HG03196 (cell line): ENCODE data around the gene ENHO.

Experiments
- ATAC-seq: cut with Tn5 transposase; IDR thresholded peaks from one replicate; pipeline ENCODE4 v1.9.1; 2021; ENCODE audit not compliant: unreplicated experiment

Gene ENHO

DNA sequence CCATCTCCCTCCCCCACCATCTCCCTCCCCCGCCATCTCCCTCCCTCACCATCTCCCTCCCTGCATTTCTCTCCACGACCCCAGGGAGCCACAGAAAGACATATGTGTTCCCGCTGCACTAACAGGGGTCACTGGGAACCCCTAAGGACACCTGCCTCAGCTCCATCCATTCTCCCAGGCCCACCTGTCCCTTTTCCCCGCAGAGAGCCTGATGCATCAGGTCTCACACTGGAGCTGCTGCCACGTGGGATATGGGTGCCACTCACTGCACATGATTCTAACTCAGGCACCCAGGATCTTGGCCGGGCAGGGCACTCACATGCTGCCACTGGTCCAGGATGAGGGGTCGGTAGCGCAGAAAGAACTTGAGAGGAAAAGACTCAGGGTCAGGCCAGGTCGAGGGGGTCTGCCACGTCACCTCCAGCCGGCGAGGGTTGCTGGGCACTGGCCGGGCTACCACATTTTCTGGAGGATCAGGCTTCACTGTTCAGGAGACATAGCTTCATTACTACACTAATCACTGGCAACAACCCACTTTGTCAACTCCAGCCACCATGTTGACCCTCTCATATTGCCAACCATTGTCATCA lies 33.2 kb upstream of the ENHO start:
- ATAC-seq: no peak

DNA sequence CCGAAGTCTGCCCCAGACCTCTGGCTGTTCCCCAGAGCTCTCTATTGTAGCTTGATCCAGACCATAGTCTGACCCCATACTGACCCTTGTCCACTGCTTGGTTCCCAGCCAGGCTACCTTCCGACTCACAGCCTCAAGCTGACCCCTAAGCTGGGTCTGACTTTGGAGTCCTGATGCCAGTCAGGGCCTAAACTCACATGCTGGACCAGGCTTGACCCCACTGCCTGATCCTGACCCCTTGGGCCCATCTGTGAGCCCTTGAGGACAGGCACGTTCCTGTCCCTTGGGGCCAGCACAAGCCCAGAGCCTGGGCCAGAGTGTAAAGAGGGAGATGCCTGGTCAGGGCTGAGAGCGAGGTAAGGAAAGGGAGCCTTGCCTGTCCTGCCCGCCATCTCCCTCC lies 32.7 kb upstream of the ENHO start:
- ATAC-seq: no peak

DNA sequence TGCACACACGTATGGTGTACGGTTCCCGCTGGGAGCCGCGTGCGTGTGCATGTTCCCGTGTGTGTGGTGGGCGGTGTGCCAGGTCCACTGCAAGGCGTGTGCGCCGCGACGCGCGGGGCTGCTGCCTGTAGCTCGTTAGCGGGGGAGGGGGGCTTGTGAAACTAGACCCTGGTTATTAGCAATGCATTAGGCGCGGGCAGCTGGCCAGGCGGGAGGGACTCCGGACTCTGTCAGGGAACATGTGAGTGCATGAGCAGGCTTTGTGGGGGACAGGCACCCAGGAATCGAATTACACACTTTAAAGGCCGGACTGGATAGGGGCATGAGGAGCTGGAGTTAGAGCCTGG lies 32.2 kb upstream of the ENHO start:
- no peak for ATAC-seq

DNA sequence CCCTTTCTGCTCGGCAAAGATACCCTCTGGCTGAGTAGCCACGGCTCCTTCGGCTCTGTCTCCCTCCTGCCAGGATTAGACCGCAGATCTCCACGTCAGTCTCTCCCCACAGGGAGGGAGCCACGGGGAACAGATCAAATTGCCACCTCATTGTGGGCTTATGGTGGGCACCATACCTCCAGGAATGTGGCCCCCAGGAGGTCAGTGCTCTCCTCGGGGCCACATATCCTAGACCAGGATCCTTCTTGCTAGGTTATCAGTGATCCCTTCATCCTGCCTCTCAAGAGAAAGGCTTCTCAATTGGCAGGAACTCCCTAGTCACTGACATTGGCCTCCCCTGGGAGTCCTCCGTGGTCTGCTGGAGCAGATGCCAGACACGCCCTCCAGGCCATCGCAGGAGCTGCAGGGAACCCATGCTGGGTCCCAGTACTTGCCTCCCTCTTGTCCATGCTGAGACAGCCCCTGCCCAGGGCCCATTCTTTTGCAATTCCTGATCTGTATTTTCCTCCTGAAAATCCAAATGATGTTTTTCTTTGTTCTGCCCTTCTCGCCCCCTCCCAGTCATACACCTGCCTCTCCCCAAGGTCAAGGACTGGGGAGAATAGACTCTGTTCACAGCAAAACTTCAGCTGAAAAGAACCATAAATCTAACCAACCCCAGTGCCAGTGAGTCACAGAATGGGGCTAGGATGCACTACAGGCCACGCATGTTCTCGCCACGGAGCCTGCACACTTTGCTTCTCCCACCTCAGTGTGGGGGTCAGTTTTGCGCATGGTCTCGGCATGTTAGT lies 31.6 kb upstream of the ENHO start:
- ATAC-seq: no peak

DNA sequence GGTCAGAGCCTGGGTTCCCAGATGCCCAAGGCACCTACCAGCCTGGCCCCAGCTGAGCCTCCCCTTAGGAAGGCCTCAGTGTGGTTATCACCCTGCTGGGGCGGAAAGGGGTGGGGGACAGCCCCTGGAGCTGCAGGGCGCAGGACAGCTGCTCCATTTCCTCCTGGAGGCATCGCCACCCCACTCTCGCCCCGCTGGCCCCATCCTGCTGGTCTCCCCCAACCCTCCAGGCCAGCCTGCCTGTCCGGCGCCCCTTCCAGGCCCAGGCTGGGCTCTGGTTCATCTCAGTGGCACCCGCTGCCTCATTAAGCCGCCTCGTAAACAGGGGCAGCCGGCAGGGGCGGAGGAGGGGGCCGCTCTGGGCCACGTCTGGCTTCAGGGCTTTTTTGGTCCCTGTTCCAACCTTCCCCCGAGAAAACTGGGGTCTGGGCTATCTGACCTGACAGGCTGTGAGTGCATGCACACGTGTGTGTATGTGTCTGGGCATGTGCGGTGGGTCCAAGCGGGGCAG lies 30.8 kb upstream of the ENHO start:
- no peak for ATAC-seq

DNA sequence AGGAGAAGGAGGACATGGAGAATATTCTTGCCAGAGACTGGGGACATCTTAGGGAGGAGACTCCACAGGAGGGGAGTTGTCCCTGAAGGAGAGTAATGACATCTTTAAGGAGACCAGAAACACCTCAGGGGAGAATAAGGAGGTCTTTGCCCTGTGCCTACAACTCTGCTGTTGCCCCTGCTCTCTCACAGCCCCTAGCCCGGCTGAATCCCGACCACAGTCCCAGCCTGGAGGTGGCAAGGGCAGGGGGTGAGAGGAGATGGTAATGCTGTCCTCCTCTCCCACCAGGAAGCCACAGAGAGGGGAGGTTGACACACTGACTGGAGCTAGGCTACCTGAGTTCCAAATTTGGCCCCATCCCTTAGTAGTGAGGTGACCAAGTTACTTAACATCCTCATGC lies 30.2 kb upstream of the ENHO start:
- no peak for ATAC-seq

DNA sequence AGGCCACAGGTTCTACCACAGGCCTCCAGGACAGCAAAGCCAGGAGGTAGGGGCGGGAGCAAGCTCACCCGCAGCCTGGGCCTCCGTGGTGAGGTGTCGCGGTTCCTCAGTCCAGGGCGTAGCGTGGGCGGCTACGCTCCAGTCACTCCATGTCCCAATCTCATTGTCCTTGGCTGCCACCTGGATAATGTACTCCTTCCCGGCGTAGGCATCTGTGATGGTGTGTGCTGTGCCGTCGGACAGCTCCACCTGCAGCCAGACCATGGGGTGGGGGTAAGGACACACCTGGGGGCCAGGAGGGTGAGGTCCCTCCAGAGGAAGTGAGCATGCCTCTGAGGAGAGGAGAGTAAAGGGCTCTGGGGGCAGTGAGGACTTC lies 29.8 kb upstream of the ENHO start:
- ATAC-seq: no peak

DNA sequence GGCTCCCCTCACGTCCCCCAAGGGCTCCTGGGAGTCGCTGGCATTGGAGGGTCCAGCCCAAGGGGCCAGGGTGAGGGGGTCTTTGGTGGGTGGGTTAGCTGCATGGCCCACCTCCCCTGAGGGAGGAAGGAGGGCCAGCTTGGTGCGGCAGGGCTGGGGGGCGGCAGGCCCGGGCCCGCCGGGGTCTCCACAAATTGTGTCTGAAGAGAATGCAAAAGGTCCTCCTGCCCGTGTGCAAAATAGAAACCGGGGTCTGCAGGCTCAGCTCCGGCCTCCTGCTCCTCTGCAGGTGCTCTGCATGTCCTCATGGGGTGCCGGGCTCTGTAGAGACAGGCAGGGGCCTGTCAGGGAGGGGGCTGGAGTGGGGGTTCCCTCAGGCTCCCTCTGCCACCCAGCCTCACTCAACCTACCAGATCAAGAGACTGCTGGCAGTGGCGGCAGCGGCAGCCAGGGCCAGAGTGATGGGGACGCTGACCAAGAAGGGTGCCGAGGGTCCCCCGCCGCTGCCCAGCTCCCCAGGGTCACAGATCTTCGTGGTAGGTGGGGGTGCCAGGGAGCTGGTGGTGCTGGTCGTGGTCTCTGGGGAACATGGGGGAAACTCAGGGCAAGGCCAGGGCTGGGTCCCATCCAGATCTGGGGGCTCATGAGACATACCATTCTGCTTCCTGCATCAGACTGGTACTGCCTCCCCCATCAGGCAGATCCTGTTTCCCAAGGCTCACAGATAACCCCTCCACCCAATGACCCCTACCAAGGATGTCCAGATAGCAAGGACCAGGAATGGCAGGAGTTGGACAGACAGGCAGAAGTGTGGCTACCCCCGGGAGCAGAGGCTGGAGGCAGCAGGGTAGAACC lies 29.2 kb upstream of the ENHO start:
- no peak for ATAC-seq

DNA sequence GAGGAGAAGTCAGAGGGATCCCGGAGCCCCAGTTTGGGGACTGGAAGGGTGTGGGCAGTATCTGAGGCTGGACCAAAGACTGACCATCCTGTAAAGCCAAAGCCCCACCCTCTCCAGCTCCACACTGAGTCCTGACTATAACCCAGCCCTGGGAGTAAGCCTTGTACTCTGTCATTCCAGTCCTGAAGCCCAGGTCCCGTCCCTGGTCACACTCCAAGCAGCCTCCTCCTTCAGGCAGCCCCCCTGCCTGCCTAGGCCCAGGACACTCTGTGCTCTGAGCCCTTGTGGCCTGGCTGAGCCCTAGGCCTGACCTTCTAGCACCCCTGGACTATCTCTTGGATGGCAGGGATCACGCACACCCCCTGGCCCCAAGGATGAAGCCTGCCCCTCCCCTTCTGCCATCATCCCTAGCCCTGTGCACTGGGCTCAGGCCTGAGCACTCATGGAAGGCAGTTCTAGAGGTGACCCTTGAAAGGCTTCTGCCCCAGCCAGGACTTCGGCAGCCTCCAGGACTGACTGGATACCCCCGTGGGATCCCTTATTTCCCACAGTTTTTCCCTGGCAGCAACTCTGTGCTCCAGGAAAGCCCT lies 28.0 kb upstream of the ENHO start:
- no peak for ATAC-seq

DNA sequence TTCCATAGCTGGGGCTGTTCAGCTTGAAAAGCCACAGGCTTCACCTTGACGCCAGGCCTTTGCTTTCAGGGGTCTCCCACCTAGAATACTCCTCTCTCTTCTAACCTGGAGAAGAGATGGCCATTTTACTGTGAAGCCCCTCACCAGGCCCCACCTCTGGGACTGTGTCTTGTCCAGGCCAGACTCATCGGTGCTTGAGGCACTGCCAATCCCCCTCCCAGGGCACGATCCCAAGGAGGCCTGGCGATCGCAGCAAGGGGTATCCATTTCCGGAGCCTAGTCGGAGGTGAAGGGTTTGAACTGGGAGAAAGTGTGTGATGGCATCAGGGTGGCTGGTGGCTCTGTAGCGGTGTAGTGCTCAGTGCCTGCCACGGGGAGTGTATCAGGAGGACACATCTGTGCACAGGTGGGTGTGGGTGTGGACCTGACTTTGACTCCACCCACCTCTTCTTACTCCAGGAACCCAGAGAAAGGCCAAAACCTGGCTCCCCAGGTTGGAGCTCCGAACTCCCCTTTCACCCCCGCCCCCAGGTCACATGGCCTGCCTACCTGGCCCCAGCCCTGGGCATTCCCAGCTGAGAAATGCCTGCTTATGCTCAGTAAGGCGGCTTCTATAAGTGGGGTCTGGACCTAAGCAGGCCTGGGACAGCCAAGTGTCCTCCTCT lies 27.4 kb upstream of the ENHO start:
- ATAC-seq: no peak

DNA sequence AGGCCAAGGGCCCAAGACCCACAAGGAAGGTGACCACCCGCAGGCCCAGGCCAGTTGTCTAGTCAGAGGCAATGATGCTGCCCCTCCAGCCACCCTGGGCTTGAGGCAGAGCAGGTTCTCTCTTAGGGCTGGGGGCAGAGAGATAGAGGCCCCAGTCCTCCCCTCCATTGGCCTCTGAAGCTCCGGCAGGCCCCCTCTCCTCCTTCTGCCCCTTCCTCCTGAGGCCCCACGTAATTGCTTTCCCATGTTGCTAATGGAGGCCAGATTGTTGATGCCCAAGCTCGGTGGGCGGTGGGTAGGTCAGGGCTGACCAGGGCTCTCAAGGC lies 26.6 kb upstream of the ENHO start:
- ATAC-seq: no peak

DNA sequence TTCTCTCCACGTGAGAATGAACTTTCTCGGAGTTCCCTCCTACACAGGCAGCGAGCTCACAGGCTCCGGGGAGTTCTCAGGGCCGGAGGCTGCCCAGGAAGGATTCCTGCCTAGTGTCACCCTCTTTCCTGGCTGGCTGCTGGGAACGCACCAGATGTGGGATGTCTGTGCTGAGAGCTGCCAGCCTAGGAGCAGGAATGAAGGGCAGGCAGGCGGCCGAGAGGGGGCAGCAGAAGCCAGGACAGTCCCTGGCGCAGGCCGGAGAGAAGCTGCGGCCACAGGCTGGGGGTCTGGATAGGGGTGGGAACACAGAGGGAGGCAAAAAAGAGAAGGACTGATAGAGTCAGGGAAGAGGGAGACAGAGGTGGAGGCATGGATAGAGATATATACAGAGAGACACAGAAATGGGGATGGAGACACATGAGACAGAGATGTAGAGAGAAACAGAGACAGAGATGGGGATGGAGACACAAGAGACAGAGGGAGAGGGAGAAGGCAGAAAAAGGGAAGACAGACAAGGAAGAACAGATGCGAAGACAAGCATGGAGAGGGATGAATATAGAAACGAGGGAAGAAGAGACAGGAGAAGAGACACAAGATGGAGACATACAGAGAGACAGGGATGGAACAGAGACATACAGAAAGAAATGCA lies 25.3 kb upstream of the ENHO start:
- ATAC-seq: no peak

DNA sequence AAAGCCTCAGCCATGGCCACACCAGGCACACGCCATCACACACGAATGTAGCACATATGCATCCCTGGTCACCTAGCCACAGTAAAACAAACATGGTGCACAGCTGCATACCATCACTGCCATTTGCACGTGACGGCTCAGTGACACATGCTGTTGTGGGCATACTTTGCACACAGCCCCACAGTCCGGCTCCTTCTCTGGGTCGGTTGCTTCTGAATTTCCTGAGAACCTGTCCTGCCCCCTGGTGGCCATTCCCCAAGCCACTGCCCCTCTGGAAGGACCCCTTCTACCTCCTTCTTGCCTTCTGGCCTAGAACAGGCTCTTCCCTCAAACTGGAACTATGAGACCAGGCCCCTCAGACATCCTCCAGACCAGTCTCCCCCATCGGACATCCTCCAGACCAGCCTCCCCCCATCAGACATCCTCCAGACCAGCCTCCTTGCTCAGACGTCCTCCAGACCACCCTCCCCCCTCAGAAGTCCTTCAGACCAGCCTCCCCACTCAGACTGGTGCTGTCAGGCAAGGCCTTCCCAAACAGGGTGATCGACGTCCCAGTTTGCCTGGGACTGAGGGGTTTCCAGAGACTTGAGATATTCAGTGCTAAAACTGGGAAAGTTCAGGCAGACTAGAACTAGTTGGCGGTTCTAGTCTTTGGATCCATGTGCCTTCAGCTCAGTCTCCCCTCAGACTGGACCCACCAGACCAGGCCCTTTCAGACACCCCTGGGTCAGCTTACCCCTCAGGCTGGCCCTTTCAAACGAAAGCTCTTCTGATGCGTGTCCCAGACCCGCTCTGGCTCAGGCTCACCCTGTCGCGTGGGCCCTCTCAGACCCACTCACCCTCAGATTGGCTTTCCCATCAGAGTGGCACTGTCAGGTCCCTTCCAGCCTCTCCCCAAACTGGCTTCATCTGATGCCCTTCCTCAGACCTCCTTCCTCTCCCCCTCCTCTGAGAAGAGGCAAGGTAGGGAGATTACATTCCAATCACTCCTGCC lies 24.3 kb upstream of the ENHO start:
- ATAC-seq: no peak

DNA sequence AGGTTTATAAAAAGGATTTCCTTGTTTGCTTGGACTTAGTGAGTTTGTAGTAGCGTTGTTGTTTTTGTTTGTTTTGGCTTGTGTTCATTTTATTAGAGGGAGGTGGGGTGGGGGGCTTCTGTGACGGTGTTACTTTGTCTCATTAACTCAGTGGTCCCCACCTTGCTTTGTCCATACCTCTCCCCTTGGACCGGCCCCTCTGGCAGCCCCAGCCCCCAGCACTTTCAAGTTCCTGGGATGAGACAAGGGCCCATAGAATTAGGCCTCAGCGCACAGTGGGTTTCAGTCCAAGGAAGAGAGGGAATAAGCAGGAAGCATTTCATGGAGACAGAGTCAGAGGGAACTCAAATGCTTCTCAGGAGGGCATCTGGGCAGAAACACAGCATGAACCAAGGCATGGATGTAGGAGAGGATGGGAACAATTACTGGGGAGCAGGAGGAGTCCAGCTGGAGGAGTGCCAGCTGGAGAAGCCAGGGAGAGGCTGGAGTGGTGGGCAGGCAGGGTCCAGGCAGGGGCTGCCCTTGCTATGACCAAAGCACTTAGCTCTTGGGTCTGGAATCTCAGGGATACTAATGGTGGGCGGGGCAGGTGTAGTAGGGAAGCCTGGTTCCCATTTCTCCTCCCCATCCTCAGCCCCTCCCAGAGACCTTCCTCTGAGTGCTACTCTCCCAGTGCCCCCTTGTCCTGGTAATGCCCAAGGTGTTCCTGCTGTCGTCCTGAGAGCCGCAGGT lies 23.5 kb upstream of the ENHO start:
- no peak for ATAC-seq

DNA sequence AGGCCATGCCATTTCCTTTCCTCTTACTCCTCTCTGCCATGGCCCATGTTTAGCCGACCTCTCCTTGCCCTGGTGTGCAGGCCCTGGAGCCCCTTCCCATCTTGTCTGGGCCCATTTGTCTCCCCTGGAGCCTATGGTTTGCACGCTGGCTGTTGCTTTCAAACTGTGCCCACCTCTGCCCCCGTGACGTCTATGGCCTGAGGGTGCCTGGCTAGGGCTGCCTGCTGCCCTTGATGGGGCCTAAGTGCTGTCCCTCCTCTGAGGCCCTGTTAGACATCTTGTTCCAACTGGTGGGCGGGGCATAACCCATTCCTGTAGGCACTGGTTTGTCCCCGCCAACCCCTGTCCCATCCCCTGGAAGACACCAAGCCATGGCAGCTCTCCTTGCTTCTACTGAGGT lies 22.7 kb upstream of the ENHO start:
- no peak for ATAC-seq

DNA sequence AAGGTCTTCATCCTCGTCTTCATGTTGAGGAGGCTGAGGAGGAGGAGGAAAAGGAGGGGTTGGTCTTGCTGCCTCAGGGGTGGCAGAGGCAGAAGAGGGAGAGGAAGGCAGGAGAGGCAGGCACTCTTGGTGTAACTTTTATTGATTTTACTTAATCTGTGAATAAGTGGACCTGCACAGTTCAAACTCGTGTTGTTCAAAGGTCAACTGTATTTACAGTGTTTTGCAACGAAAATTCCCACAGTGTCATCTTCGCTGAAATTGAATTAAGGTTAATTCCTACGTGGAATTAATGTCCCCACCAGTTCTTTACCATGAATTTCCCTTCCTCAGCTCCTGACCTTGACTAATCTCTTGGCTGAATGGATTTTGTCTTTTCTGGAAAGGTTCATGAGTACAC lies 21.2 kb upstream of the ENHO start:
- ATAC-seq: no peak

DNA sequence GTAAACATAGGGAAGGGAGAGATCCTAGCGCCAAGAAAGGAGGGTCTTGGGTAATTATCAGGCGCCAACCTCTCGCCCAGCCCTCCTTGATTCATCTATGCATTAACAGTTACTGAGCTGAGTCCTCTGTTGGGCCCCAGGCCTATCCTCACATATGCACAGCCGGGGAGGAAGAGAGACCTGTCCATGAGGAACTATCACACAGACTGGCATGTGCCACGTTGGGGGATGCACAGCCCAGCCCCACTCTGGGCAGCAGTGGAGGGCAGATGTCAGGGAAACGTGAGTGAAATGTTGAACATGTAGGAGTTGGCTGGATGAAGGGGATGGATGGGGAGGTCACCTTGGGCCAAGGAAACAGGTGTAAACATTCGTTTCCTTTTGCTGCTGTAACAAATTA lies 18.8 kb upstream of the ENHO start:
- ATAC-seq: no peak

DNA sequence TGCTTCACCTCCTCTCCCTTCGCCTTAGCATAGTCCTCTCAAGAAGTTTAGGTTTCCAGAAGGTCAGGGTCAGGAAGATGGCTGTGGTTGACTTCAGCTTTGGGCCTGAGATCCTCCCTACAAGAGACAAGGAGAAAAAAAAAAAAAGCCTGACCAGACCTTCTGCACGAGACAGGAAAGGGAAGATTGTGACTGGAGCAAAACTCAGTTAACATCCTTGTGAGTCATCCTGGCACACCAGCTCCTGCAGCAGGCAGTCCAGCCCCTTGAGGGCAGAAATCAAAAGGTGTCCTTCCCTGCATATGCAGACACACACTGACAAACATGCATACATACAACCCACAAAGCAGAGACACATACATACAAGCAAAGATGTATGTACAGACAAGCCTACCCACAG lies 18.0 kb upstream of the ENHO start:
- no peak for ATAC-seq

DNA sequence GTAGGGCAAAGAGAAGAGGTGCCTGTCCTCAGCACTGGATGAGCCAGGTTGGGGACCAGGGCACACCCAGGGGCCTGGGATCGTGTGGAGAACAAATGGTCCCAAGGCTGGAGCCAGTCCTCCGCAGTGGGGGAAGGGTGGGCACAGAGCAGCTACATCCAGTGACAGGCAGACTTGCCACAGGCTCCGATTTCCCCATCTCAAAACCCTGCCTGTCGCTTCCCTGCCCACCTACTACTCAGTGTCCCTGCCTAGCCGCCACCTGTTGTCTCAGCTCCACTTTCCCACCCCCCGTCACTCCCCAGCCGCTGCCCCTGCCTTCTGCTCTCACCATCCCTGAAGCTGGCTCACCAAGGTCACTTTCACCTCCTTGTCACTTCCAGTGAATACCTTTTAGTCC lies 13.9 kb upstream of the ENHO start:
- ATAC-seq: no peak
